Astrocyte (in vitro differentiated cells and primary cell): ENCODE data around the gene NT5E.

Experiments
- CTCF ChIP-seq: IDR thresholded peaks from 2 replicates; pipeline ENCODE4 v1.5.1; 2011; ENCODE audit warnings: low read depth, mild to moderate bottlenecking, inconsistent platforms, low read length, moderate library complexity; ENCODE audit not compliant: insufficient read depth
- EZH2 ChIP-seq: IDR thresholded peaks from 2 replicates; pipeline ENCODE4 v1.6.1; 2012; ENCODE audit warnings: mild to moderate bottlenecking, low read length, inconsistent platforms; ENCODE audit not compliant: insufficient read depth

GRCh38 chr6:85470023-85470410, 20.1 kb downstream of the NT5E start:
- TF ChIP-seq EZH2 (no peak), CTCF (no peak)
